Fibroblast of the conjunctiva (primary cell): ENCODE measurements around the gene THUMPD3.

Source experiments
- DNase-seq: peaks from one replicate; pipeline ENCODE4 v3.0.0-alpha.2; 2010; ENCODE audit warnings: low read depth

THUMPD3 gene

DNA sequence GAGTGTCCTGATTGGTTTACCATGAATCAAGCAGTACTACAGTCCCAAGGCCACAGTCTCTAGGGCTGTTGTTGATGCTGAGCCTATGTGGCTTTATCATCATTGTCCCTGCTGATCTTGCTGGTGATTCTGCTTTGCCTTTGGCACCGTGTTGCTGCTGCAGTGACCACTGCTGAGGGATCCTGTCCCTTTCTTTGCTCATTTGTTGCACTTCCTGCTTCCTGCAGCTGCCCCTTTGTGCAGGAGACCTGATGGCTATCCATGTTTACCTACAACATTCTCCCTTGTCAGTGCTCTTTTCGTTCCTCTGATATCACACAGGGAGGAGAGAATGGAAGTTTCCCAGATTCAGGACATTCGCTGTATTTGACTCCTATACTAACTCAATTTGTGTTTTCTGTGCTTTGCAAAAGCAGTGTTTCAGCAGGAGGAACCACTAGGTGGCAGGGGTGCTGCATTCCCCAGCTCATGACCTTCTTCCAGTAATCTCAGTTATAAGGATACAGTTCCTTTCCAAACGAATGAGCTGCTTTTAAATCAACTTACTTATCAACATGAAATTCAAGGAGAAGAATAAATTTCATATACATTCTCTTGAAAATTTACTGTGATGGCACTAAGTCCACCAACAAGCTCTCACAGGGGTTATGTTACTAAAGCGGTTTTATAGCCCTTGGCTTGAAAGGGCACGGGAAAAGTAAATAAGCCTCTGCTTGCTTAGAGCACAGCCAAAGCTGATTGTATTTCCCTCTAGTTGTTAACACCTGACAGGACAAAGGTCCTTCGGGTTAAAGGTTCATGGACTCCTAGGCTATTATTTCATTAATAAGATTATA, 9.7 kb upstream of the THUMPD3 start:
- peak; percentile 74 for DNase-seq

DNA sequence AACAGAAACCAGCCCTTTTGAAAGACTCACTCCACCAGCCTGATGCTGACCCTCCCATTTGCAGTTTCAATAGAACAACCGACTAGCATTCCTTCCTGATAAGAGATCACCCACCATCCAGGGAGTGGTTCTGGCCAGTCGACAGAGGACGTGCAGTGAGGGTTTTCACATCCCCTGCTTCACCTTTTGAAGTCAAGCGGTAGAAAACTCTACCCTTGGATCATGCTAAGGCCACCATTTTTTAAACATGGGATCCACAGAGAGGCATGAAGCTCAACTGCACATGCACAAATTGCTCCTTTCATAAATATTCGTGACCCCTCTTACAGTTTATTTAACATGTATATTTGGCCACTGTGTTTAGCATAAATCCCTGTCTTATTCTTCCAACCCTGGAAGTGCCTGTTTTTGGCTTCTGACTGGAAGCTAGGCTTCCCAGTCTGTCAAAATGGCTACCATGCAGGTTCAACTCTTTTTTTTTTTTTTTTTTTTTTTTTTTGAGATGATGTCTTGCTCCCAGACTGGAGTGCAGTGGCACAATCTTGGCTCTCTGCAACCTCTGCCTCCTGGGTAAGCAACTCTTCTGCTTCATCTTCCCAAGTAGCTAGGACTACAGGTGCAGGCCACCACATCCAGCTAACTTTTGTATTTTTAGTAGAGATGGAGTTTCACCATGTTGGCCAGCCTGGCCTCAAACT, 1.0 kb upstream of the THUMPD3 start:
- DNase-seq: no peak

DNA sequence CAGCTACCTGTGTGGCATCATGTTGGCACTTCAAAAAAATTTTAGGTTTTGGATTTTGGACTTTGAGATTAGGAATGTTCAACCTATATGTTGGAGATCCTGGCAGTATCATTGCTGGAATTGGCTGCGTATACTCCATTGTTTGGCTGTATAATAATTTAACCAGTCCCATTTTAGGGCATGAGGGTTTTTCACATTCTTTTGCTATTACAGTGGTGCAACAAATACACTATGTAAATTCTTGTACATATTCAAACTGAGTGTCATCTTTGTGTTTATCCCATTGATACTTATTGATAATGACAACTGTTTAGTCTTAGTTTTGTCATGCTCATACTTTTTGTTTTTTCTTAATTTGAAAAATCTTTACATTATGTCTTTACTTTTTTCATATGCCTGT, 6.7 kb downstream of the THUMPD3 start:
- no peak for DNase-seq

DNA sequence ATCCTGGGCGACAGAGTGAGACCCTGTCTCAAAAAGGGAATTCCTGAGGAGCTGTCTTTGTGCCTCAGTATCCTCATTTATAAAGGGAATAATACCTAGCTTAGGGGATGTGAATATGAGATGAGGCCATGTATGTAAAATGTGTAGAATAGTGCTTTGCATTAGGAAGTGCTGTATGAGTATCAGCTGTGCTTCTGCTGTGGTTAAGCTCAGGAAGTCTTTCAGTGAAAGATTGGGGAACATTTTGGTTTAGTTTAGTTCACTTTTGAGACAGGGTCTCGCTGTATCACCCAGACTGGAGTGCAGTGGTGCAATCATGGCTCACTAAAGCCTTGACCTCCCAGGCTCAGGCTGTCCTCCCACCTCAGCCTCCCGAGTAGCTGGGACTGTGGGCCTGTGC, 10.6 kb downstream of the THUMPD3 start:
- no peak for DNase-seq

DNA sequence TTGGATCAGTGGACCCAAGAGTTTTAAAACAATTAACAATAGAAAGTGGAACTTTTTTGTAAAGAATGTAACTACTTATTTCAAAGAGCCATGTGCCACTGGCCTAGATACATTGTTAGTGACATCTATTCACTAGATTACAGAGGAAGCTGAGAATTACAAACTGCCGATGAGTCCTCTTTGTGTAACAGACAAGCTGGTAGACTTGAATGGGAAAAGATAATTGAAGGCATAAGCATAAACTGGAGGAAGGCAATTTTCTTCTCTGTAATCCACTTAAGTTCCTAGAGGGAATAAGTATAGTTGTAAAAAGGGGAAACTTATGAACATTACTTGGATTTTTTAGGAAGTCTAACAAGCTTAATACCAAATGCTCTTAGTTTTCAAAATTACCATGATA, 15.1 kb downstream of the THUMPD3 start:
- DNase-seq: no peak

DNA sequence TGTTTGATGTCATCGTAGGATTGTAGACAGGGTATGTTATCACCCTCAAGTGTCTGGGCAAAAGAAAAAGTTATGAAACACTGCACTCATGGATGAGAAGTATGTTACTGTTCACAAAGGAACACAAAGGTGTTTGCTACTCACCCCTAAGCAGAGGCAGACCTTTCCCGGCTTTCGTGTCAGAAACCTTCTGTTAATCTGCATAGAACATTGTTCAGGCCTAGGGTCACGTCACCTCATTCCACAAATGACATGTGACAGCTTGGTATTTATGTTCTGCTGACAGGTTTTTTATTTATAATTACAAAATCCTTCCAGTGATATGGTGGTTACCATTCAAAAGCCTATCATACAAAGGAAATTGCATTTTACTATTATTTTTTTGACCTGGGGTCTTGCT, 16.5 kb downstream of the THUMPD3 start:
- DNase-seq: no peak

DNA sequence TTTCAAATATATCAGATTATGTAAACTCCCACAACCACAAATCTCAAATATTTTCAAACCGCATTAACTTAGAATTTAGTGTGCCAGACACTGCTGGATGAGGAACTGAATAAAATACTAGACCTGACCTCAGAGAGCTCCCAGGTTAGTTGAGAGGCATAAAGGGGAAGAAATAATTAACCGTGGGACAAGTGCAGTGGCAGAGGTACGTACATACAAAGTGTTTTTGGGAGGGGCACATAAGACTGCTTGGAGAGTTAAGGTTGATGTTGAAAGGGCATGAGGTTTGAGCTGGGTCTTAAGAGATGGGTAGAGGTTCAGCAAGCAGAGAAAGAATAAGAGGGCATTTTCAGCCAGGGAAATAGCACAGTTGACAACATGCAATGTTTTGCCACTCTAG, 17.2 kb downstream of the THUMPD3 start:
- no peak for DNase-seq

DNA sequence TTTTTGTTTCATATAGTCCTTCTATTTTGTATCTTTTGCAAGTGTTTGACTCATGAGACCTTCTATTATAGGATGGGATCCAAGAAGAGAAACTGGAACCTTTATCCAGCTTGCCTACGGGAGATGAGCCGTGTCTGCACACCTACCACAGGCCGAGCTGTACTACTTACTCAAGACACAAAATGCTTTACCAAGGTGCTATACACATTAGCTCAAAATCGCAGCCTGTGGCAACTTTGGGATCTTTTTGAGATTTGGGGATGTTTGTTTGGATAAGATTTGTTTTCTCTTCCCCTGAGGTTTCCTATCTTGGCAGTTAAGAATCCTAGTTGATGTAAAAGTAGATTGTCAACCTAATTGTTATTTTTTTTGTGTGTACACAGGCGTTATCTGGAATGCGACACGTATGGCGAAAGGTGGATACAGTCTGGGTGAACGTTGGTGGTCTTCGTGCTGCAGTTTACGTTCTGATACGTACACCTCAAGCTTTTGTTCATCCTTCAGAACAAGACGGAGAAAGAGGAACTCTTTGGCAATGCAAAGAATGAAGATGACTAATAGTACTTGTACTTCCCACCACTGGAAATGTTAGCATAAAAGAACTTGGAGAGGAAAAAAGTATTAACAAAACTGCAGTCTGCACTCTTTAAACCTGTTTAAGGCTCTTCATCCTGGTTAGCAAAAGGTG, 21.4 kb downstream of the THUMPD3 start:
- DNase-seq: no peak

DNA sequence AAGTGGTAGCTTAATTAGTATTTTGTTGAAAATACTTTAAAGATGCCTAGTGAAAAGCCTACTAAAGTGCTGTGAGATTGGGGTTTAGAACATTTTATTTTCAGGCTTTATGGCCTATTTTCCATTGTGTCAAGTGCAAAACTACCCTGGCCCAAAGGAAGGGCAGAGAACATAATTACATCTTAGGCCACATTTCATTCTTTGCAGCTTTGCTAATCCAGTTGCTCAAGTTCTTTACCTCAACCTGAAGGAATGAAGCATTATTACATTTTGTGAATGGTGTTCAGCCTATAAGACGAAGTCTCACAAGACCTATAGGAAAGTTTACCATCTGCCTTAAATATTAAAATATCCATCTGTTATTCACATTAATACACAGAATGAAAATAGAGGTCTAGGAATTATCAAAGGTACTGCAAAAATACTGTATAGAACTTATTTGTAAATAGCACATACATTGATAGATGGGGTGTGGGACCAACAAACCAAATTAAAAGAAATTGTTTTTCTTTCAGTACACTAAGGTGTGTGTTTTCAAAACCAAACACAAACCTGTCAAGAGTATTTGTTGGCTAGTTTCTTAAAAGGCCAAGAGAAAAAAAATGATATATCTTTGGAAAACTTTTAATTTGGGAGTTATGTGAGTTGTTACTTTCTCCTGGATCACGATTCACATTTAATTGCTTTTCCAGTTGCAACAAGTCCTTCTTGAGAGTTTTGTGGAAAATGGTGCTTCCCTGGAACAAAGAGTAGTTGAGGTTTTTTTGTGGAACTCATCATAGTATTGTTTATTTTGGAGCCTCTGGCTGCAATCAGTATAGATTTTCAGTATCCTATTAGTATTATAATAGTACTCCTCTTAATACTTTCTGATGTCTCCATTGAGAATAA, 22.6 kb downstream of the THUMPD3 start:
- no peak for DNase-seq

DNA sequence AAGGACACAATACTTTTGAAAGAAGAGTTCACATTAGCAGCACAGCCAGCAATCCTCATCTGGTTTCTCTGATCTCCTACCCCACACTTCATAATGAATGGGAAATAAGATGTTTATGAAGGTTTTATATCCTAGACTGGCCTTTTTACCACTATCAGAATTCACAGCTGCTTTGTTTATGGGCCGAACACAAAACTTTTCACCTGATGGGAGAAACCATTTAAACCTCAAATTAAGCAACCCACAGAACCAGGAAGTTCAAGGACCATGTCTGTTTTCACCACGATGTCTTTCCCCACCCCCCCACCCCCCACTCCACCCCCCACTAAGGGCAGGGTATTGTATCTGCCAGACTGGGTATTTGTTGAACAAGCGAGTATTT, 23.2 kb downstream of the THUMPD3 start:
- DNase-seq: no peak

DNA sequence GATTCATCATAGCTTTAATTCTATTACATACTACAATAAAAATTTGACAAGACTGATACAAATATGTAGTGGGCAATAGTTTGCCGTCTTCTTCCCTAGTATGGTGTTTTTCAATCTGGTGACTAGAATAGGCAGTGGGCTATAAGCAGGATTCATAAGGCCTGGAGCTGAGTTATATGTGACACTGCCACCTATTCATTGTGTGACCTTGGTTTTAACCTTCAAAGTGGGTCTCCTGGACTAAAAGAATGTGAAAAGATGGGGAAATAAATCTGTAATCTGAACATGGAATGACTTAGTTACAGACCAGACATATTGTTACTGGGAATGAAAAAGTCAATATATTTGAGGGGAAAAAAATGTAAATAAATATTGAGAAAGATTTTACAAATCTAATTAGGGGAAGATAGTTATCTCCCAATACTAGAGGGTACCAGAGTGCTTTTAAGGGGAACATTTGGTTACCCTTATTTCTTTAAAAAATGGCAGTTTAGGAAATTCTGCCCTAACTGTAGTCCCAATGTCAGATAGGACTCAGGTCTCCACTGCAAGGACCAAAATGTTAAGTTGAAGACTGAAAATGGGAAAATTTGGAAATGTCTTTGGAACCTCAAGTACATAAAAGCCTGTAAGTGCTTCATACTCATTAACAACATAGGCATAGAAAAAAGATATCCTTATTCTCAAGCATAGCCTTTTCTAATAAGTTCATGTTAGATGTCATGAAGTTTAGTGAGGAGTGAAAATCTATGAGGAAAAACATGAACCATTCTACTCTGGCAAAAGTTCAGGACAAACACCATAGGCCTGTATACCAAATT, 23.9 kb downstream of the THUMPD3 start:
- no peak for DNase-seq

DNA sequence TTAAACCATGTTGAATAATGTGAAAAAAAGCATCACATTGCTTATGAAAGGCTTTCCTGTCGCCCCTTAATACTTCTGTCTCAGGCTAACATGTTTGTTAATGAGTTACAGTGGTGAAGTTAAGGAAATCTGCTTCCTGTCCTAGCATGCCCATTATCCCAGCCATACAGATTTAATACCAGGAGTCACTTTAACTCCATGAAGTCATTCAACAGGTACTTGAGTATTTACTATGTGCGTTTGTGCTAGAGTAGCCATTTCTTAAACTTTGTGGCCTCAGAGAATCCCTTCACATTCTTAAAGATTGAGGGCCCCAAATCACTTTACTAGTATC, 24.4 kb downstream of the THUMPD3 start:
- no peak for DNase-seq

DNA sequence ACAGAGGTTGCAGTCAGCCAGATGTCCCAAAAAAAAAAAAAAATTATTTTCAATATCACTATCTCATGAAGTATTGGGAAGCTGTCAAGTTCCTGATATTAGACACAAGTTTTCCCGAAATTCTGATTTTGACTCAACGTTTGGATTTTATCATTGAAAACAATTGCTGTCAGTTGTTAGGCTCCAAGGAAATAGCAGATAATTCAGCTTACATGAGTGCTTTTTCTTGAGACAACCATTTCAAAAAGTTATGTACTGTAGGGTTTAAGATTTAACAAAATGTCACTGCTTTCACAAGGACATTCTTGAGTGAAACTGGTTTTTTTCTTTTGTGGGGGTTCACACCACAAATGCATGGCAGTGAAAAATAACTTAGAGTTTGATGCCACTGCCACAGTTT, 25.3 kb downstream of the THUMPD3 start:
- DNase-seq: no peak

DNA sequence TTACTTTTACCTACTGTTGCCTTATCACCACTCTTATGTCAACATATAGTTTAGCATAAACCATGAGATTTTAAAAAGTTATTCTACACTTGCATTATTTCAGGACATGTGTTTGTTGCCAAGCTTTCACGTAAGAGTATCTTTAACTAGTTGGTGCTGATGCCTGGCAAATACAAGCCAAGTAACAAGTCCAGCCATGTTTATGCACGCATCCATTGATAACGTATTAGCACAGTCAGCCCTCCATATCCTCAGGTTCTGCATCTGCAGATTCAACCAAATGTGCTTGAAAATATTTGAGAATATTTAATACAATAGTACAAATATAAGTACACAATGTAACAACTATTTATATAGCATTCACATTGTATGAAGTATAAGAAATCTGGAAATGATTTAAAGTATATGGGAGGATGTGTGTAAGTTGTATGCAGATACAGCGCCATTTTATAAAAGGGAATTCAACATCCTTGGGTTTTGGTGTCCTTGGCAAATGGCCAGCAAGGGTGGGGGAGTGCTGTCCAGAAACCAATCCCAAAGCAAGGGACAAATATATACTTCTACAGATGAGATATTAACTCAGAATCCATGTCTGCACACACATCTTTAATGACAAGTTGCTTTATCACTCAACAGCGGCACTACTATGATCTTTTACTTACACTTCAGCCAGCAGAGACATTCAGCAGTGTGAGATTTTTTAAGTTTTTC, 25.9 kb downstream of the THUMPD3 start:
- DNase-seq: no peak

DNA sequence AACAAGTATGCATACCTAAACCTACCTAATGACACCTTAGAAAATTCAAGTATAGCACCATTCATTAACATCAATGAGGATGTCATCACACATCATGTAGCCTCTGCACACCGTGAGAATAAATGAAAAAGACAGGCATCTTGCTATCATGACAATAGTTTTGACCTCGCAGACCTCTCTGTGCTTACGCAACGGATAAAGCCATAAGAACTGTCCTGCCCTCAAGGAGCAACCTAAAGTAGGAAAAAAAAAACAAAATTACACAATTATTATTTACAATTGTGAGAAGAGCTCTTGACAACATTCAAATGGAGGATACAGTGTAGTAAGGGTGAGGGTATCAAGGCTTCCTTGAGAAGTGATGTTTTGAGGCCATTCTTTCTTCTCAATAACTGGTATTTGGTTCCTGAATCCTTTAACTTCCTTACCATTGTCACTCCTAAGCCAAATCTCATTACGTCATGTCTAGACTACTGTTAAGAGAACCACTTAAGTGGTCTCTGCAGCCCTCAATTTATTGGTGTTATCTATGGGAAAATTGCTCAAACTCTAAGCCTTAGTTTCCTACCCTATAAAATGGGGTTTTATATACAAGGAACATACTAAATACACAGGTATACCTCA, 27.5 kb downstream of the THUMPD3 start:
- DNase-seq: no peak

DNA sequence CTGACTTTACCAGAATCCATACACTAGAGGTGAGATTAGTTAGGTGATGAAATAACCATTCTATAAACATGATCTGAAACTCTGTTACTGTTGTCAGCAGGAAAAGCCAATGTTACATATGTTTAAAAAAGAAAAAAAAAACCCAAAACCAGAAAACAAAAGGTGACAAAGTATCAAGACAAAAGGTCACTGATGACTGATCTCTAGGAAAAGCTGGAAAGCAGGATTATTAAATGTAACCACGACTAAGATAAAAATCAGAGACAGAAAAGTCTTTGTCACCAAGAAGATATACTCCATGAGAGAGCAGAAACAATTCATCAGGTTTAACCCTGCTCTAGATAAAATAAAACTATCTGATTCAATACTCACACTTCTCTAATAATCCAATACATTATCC, 29.2 kb downstream of the THUMPD3 start:
- DNase-seq: no peak

DNA sequence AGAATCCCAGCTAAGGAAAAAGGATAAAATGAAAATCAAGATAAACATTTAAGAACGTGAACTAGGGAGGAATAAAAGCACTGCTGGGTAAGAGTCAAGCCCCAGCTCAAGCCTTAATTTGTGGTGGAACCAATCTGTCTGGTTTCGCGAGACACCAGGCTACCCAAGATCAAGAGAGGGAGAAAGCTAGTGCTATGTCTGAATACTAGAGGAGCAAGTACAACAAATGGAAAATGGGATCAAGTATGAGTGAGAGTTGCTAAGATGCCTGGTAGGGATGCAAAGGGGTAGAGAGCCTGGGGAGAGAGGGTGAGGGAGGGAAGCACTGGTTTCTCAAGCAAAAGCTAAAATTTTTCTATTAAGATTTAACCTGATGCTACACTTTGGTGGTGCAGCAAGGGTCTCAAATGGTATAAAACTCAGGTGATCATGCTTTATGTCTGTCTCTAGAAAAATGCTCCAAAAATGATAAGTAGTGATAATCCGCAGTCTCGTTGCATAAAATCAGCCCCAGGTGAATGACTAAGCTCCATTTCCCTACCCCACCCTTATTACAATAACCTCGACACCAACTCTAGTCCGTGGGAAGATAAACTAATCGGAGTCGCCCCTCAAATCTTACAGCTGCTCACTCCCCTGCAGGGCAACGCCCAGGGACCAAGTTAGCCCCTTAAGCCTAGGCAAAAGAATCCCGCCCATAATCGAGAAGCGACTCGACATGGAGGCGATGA, 32.9 kb downstream of the THUMPD3 start:
- no peak for DNase-seq

DNA sequence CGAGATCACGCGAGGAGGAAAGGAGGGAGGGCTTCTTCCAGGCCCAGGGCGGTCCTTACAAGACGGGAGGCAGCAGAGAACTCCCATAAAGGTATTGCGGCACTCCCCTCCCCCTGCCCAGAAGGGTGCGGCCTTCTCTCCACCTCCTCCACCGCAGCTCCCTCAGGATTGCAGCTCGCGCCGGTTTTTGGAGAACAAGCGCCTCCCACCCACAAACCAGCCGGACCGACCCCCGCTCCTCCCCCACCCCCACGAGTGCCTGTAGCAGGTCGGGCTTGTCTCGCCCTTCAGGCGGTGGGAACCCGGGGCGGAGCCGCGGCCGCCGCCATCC, 33.4 kb downstream of the THUMPD3 start:
- peak; percentile 96 for DNase-seq

DNA sequence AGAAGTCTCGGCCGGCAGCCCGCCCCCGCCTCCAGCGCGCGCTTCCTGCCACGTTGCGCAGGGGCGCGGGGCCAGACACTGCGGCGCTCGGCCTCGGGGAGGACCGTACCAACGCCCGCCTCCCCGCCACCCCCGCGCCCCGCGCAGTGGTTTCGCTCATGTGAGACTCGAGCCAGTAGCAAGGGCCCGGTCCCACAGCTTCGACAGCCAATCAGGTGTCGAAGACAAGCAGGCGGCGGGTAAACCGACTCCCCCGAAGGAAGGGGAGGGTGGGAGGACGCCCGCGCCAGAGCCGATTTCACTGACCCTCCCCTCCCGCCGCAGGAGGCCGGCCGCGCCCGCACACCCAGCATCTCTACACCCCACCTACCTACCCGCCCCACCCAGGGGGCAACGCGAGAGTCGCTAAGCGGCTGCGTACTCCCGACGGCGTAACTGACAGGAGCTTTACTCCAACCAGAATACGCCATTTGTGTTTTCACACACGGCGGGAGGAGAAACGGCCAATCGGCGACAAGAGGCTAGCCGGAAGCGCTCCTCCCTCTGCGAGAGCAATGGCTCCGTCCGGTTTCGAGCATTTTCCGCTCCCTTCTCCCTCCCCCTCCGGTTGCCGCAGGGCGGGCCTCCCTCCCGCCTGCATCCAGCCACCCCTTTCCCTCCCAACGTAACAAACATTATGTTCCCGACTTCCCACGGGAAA, 33.9 kb downstream of the THUMPD3 start:
- DNase-seq: peak; percentile 100
